Mesodermal cell (in vitro differentiated cells): Measurements from ENCODE around the gene LGI1.
A peak's percentile ranks its signal among the peaks of the same experiment; 100 is the strongest.

Experiments
- H3K27ac ChIP-seq: 2 replicates; pipeline ENCODE4 v1.7.0; 2013; ENCODE audit warnings: mild to moderate bottlenecking, low read depth, low read length, moderate library complexity; ENCODE audit not compliant: severe bottlenecking
- H3K36me3 ChIP-seq: 2 replicates; pipeline ENCODE4 v1.7.1; 2013; ENCODE audit warnings: mild to moderate bottlenecking, low read length, moderate library complexity; ENCODE audit not compliant: control insufficient read depth, insufficient read depth
- H3K4me1 ChIP-seq: one replicate; pipeline ENCODE4 v1.7.1; 2013; ENCODE audit warnings: mild to moderate bottlenecking, low read length; ENCODE audit not compliant: insufficient read depth, control insufficient read depth, poor library complexity, severe bottlenecking
- H3K4me3 ChIP-seq: 2 replicates; pipeline ENCODE4 v1.7.0; 2013; ENCODE audit warnings: low read length, control low read depth, mild to moderate bottlenecking; ENCODE audit not compliant: insufficient read depth, poor library complexity, severe bottlenecking; ENCODE audit errors: extremely low read depth
- H3K9me3 ChIP-seq: 2 replicates; pipeline ENCODE4 v1.7.1; 2013; ENCODE audit warnings: mild to moderate bottlenecking, low read length, moderate library complexity; ENCODE audit not compliant: control insufficient read depth
- WGBS, 2 experiments: methylation state at CpG; one replicate each; pipeline ENCODE4 v1.1.5; 2013; ENCODE audit warnings: missing lambda C conversion rate in 2 of 2; ENCODE audit not compliant: insufficient coverage in 2 of 2; 5-methylcytosine and 5-hydroxymethylcytosine counted together

LGI1 gene

GRCh38 chr10:93804200-93804599 is 46.5 kb downstream of the LGI1 start:
- no peaks in the 10 kb centered on the region for H3K36me3 ChIP-seq
- H3K4me3 ChIP-seq: no peak overlapping the region
- H3K27ac ChIP-seq: no peak overlapping the region
- no peaks in the 10 kb centered on the region for H3K9me3 ChIP-seq
- H3K4me1 ChIP-seq: no peaks in the 10 kb centered on the region

GRCh38 chr10:93806903-93807302 is 49.2 kb downstream of the LGI1 start:
- no peaks in the 10 kb centered on the region for H3K36me3 ChIP-seq
- WGBS, 2 experiments: 77 to 92% methylated on average over 2 of the region's 2 CpGs
- no peaks in the 10 kb centered on the region for H3K4me1 ChIP-seq
- no peak overlapping the region for H3K4me3 ChIP-seq
- no peak overlapping the region for H3K27ac ChIP-seq
- no peaks in the 10 kb centered on the region for H3K9me3 ChIP-seq

GRCh38 chr10:93807371-93807770 is 49.6 kb downstream of the LGI1 start:
- H3K36me3 ChIP-seq: no peaks in the 10 kb centered on the region
- no peaks in the 10 kb centered on the region for H3K9me3 ChIP-seq
- WGBS, 2 experiments: 100% methylated on average over 1 of the region's 2 CpGs; no CpG with 5 or more reads in 1 of the 2 experiments
- H3K4me3 ChIP-seq: no peak overlapping the region
- H3K4me1 ChIP-seq: peaks cover under 1% of the 10 kb centered on the region
- H3K27ac ChIP-seq: no peak overlapping the region

GRCh38 chr10:93812659-93813338 is 55.1 kb downstream of the LGI1 start:
- H3K4me1 ChIP-seq: peaks cover 34% of the 10 kb centered on the region
- no peaks in the 10 kb centered on the region for H3K9me3 ChIP-seq
- no peak overlapping the region for H3K4me3 ChIP-seq
- H3K36me3 ChIP-seq: no peaks in the 10 kb centered on the region
- WGBS, 2 experiments: no CpG with 5 or more reads among the region's 1 CpG
- H3K27ac ChIP-seq: no peak overlapping the region

GRCh38 chr10:93813507-93814465 is 56.0 kb downstream of the LGI1 start:
- Histone ChIP-seq H3K36me3 (no peaks in the 10 kb centered on the region), H3K27ac (no peak overlapping the region), H3K4me3 (no peak overlapping the region), H3K9me3 (no peaks in the 10 kb centered on the region), H3K4me1 (peaks cover 34% of the 10 kb centered on the region)
- 84 to 89% methylated on average over 6 to 7 of the region's 8 CpGs for WGBS, 2 experiments

GRCh38 chr10:93815304-93816096 is 57.8 kb downstream of the LGI1 start:
- peaks cover 34% of the 10 kb centered on the region for H3K4me1 ChIP-seq
- H3K27ac ChIP-seq: peak overlapping the region; percentile 74
- no peaks in the 10 kb centered on the region for H3K36me3 ChIP-seq
- WGBS, 2 experiments: 37 to 44% methylated on average over 8 to 9 of the region's 10 CpGs
- H3K9me3 ChIP-seq: peaks cover 8% of the 10 kb centered on the region
- no peak overlapping the region for H3K4me3 ChIP-seq

GRCh38 chr10:93816123-93816747 is 58.5 kb downstream of the LGI1 start:
- Histone ChIP-seq H3K27ac (no peak overlapping the region), H3K9me3 (peaks cover 8% of the 10 kb centered on the region), H3K4me3 (no peak overlapping the region), H3K4me1 (peaks cover 34% of the 10 kb centered on the region), H3K36me3 (no peaks in the 10 kb centered on the region)
- 2 to 3% methylated on average over 6 of the region's 8 CpGs for WGBS, 2 experiments

- H3K36me3 ChIP-seq: no peaks in the 10 kb centered on the region
- no peak overlapping the region for H3K27ac ChIP-seq
- H3K9me3 ChIP-seq: peaks cover 8% of the 10 kb centered on the region
- H3K4me1 ChIP-seq: peaks cover 27% of the 10 kb centered on the region
- 70 to 95% methylated on average over 2 to 3 of the region's 5 CpGs for WGBS, 2 experiments
- no peak overlapping the region for H3K4me3 ChIP-seq
Measured at GRCh38 chr10:93818086-93818485, 60.4 kb downstream of the LGI1 start.

- Histone ChIP-seq H3K4me3 (no peak overlapping the region), H3K27ac (no peak overlapping the region), H3K36me3 (no peaks in the 10 kb centered on the region), H3K9me3 (peaks cover 8% of the 10 kb centered on the region), H3K4me1 (peaks cover 17% of the 10 kb centered on the region)
- 100% methylated on average over 1 of the region's 4 CpGs; no CpG with 5 or more reads in 1 of the 2 experiments for WGBS, 2 experiments
Measured at GRCh38 chr10:93819520-93819919, 61.8 kb downstream of the LGI1 start.

GRCh38 chr10:93820434-93820833 is 62.7 kb downstream of the LGI1 start:
- H3K9me3 ChIP-seq: peaks cover 8% of the 10 kb centered on the region
- WGBS, 2 experiments: 58 to 90% methylated on average over 2 of the region's 3 CpGs
- no peak overlapping the region for H3K4me3 ChIP-seq
- no peak overlapping the region for H3K27ac ChIP-seq
- peaks cover 8% of the 10 kb centered on the region for H3K4me1 ChIP-seq
- H3K36me3 ChIP-seq: no peaks in the 10 kb centered on the region
